Sigmoid colon (tissue), 4 donors: Measurements from ENCODE around the gene KLC4.

Source experiments
- CTCF ChIP-seq, 4 experiments: fragments of 450-650 bp in 3 of 4; fragments of 200-600 bp in 1 of 4; IDR thresholded peaks; one replicate each; pipeline ENCODE4 v1.5.1; 2016 to 2019; ENCODE audit warnings: antibody characterized with exemption in 4 of 4, mild to moderate bottlenecking in 3 of 4, moderate library complexity in 2 of 4
- EP300 ChIP-seq, 4 donors: sonication (generic); formaldehyde crosslinking; IDR thresholded peaks; one replicate each; pipeline ENCODE4 v1.6.1; 2017; ENCODE audit warnings: antibody characterized with exemption in 4 of 4
- POLR2A ChIP-seq, 2 donors: fragments of 450-650 bp; IDR thresholded peaks; one replicate each; pipeline ENCODE4 v1.6.1; 2016; ENCODE audit warnings: antibody characterized with exemption in 2 of 2, mild to moderate bottlenecking in 2 of 2, moderate library complexity in 2 of 2

DNA sequence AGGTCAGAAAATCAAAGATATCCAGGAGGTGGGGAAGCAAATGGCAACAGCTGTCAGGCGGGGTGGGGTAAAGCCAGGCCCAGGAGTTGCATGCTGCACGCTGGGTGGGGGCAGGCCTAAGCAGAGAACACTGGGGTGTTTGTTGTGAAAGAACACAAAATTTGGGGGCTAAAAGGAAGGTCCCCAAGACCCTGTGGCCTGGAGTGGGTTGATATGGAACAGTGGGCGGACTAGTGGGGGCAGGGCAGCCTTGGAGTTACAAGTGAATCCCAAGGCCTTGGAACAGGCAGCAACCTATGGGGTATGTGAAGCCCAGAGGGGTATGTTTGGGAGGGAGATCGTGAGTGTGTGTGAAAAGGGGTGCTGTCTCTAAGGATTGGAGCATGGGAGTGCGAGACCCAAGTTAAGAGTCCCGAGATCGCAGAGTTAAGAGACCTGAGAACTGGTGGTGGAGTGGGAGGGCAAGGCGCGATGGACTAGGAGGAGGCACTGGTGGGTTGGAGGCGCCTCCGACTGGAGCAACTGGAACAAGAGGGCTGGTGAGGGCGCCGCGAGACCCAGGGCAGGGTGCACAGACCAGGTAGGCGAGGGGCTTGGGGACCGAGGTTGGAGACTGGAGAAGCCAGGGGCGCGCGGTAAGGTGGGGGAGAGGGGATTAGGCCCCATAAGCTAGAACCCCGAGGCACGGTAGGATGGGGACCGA lies 6.4 kb upstream of the KLC4 start:
- no peak for TF ChIP-seq POLR2A (IDR thresholded peaks at IDR 0.05)
- TF ChIP-seq EP300 (IDR thresholded peaks at IDR 0.05), result no peak
- TF ChIP-seq CTCF (IDR thresholded peaks at IDR 0.05), result no peak
